GM18508 (cell line): ENCODE data around the gene IL1R1.
"Not testable (repeated sequence)": the region's sequence is repeated elsewhere in the genome, so short reads cannot be mapped to it uniquely, and the experiment has no call there.

Source experiments
- ATAC-seq: cut with Tn5 transposase; IDR thresholded peaks from one replicate; pipeline ENCODE4 v1.9.1; 2021; ENCODE audit warnings: moderate number of reproducible peaks; ENCODE audit not compliant: insufficient read depth, unreplicated experiment

Gene IL1R1, protein sequence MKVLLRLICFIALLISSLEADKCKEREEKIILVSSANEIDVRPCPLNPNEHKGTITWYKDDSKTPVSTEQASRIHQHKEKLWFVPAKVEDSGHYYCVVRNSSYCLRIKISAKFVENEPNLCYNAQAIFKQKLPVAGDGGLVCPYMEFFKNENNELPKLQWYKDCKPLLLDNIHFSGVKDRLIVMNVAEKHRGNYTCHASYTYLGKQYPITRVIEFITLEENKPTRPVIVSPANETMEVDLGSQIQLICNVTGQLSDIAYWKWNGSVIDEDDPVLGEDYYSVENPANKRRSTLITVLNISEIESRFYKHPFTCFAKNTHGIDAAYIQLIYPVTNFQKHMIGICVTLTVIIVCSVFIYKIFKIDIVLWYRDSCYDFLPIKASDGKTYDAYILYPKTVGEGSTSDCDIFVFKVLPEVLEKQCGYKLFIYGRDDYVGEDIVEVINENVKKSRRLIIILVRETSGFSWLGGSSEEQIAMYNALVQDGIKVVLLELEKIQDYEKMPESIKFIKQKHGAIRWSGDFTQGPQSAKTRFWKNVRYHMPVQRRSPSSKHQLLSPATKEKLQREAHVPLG

DNA sequence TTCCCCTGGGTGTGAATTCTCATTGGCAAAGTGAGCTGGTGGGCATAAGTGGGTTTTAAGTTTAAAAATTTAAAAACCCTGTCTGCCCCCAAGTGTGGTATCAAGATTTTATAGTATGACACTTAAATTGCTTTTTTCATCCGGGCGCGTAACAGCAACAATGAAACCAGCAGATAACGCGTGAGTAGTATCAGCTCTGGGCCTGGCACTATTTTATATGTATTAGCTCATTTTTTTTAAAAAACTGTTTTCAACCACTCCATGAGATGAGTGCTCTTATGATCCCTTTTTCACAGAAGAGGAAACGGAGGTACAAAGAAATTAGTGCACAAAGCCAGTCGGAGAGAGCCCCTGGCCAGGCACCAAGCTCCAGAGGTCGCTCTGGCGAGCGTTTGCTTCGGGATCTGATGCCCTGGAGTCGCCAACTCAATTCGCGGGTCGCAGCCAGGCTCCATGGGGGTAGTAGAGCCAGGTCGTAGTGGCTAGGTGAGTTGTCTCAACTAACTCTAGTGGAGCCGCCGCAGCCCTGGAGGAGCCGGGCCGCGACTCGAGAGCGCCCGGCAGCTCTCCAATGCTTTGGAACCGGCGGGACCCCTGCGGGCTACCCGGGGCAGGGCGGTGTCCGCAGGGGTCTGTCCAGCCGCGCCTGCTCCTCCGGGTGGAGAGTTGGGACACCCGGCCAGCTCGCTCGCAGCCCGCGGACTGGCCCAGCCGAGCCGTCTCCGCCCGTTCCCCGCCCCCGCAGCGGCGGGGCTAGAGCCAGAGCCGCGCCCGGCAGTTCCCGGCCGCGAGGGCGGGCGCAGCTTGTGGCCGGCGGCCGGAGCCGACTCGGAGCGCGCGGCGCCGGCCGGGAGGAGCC is at the start of gene IL1R1:
TSS of gene IL1R1 (plus strand) at position 777 of the 859 bp plus-strand sequence. CDS start 14,979 bp downstream, outside the sequence.
- no peak for ATAC-seq

DNA sequence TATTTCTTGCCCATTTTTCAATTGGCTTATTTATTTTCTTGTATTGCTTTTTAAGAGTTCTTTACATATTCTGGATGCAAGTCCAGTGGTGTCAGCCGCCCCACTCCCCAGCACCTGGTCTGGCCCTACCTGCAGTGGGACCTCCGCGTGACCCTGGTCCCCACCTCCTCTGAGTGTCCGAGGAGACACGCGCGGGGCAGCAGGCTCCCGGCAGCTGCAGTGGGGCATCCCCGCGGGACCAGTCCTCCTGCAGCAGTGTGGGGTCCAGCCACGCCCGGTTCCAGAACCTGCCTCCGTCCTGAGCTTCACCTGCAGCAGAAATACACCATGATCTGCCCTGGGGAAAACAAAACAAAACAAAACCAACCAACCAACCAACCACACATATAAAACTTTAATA is 48.9 kb upstream of the IL1R1 start:
- ATAC-seq = no peak

DNA sequence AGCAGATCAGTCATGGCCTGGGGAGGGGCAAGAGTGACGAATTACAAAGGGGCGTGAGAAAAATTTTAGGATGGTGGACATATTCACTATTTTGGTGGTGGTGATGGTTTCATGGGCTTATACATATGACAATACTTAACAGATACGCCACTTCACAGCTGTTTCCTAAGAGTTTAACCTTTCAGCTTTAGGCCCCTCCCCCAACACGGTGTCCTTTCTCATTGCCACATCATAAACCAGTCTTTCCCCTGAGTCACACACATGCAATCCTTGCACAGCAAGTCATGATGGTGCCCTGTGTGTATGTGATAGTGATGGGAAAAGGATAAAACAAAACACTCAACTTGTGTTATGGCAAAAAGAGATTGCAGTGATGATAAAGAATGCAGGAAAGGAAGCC is 47.6 kb upstream of the IL1R1 start:
- no peak for ATAC-seq

DNA sequence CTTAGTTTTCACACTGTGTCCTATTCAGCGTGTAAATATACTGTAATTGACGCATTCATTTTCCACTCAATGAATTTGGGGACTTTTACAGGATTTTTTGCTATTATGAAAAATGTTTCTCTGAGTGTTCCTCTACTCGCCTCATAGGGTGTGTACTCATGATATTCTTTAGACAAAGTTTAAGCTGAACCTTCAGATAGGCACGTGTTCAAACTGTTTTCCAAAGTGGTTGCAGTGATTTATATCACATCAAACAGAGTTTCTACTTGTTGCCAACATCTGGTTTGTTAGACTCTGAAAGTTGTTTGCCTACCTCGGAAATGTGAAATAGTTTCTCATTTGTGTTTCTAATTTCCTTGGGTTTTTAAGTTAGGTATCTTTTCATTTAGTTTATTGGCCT is 46.4 kb upstream of the IL1R1 start:
- ATAC-seq = no peak

DNA sequence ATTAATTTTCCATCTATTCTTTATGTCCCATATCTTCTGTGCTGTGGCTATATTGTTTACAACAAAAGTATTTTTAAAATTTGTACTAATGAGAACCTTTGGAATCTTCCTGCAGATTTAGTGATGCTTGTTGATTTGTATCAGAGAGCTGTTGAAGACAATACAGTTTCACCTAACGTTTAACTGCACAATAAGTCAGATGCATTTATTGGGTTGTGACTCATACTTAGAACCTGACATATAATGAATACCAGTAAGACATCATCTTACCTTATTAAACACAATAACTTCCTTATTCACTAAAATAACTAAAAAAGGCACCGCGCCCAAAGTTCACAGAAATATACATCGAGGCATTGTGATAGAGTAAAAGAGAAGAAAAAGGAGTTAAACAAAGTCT is 43.8 kb upstream of the IL1R1 start:
- no peak for ATAC-seq

DNA sequence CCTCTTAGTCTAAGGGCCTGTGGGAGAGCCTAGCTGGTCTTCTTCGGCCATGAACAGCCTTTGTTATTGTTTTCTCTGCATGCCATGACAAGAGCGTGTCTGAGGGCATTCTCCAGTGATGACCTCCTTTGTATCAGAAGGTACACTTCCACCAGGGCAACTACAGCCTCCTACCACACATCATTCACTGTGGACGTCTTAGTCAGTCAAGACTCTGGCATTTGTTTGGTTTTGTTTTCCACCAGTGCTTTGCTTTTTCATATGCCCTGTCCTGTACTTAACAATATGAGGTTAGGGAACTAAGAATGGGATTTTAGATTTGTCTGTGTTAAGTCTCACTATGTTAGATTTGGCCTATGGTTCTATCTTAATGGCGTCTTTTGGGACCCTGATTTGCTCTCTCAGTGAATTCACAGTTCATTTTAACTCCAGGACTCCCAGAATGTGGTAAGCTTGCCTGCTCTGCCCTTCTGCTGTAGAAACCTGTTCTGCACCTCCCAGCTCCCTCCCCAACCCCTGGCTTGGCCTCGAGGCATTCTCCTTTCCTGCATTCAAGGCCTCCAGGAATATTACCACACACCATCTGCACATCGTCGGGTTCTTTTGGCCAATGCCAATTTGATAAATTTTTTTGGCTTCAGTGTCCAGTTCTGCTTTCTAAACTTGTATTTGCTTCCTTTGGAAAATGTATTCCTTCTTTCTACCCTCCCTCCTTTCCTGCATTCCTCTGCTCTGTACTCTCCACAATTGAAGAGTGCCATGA is 42.8 kb upstream of the IL1R1 start:
- no peak for ATAC-seq

DNA sequence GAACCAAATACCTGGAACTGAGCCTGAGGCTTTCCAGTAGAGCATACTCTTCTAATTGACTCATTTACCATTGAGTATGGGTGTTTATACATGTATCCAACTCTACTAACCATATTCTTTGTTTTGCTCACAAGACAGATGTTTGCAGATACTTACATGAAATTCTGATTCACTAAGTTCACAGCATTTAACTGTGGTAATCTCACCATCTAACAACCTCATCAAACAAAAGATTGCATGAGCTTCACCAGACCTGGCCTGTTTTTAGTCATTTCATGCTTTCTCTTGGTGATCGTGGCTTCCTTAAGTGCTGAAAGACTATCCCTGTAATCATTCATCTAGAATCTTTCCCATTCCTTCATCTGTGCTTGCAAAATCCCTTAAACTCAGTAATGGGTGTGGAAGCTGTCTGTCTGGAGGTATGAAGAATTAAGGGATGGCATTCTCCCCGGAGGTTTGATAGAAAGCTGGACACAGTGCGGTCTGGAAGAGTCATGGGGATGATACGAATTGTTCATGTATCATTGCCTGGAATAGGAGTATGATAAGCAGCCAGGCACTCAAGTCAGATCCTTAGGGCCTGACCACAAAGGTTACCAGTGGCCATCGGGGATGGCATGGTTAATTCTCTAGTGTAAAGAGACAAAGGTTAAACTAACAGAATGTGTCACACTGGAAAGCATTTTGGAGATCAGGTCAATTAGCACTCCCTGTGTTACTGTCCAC is 42.0 kb upstream of the IL1R1 start:
- ATAC-seq = no peak

DNA sequence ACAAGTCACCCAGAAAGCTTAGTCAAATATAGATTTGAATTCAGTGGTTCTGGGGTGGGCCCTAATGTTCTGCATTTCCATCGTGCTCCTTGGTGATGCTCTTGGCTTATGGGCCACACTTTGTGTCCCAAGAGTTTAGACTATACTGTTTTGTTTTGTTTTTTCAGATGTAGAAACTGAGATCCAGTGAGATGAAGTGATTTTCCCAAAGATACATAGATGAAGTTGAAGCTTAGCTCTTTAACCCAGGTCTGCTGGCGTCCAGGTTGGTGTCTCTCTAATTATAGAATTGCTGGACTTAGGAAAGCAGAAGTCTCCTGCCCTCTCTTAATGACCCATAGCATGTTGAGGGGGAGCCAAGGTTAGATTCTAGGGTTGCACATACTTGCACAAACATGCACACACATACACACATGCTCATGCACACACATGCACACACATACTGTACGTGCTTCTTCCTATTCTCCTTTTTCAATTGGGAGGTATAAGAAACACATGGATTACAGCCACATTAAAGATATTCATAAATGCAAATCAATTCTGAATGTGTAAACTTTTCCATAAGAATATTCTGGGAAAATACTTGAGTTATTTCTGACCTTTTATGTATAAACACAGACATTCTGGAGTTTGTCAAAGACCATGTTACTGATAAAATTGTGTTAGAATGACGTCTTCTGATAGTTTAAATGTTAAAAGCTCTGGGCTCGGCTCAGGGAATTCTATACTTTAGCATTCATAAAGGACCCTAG is 41.3 kb upstream of the IL1R1 start:
- ATAC-seq = no peak

DNA sequence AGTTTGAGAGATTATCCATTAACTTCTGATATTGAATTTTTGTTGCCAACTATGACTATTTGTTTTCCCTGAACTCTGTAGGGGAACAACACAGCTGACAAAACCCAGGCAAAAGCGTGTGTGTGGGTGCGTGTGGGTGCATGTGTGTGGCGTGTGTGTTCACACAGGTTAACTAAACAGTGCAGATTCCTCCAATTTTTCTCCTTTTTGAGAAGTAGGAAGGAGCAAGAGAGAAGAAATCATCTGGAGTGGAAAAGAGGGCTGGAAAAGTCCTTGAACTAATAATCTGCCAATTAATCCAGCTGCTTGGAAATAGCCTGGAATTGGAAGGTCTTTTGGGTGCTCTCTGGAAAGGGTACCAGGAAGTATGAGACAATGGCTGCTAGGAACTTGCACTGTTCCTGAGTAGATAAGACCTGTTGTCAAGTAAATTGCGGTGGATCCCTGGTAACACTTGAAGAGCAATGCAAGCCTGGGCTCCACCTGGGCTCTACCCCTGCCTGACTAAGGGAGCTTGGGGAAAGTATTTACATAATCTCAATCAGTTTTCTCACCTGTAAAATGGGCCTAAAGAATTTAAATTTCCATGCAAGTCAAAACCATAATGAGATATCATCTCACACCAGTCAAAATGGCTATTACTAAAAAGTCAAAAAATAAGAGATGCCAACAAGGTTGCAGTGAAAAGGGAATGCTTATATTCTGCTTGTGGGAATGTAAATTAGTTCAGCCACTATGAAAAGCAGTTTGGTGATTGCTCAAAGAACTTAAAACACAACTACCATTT is 40.5 kb upstream of the IL1R1 start:
- ATAC-seq = no peak

DNA sequence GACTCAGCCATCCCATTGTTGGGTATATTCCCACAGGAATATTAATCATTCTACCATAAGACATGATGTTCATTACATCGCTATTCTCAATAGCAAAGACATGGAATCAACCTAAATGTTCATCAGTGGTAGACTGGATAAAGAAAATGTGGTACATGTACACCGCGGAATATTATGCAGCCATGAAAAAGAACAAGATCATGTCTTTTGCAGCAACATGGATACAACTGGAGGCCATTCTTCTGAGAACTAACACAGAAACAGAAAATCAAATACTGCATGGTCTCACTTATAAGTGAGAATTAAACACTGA is 40.0 kb upstream of the IL1R1 start:
- ATAC-seq = not testable (repeated sequence)

DNA sequence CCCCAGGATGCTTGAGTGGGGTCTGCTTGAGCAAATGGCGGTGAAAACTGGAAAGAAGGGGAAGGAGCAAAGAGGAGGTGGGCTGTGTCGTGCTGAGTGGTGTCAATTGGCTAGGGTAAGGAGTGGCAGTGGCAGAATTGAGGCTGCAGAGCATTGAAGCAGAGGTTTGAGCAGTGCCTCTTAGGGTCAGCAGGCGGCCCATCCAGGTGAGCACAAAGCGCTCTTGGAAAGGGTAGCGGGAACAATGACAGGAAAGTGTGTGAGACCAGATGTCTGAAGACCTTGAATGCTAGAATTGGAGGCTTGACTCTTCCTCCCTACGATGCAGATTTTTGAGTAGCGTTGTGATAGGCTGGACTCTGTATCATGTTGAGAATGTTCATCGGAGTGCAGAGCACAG is 39.3 kb upstream of the IL1R1 start:
- ATAC-seq = no peak

DNA sequence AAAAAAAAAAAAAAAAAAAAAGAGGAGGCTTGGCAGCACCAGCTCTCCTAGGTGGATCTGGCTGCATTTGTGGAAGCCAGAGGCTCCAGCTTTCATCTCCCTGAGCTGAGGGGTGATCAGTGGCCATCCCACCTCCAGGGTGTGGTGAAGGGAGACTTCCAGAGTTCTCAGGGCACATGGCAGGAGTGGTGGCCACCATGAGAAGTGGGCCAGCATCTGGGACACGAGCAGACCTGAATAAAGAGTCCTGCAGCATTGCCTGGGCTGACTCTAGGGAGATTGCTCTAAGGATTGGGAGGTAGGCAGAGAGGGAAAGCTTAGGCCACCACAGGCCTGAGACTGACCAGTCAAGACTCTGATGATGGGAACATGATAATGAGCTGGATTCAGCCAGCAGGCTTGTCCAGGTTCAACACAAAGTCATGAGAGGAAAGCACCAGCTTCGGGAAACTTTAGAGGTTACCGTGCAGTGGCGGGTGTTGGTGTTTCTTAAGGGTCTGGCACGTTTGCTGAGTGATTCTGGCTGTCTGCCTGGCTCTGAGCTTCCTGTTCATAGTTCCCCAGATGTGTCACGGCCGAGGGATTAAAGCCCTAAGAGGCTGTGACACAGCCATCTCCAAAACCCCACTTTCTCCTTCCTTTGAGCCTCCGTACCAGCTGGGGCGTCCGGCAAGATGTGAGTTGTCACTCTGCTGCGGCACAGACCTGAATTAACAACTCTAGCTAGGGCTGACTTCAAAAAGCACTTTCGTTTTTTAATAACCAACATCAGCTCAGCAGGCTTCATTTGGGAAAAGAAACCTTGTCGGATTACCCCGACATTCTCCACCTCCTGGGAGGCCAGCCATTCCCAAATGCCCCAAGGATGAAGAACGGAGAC is 38.3 kb upstream of the IL1R1 start:
- peak; percentile 57 for ATAC-seq

DNA sequence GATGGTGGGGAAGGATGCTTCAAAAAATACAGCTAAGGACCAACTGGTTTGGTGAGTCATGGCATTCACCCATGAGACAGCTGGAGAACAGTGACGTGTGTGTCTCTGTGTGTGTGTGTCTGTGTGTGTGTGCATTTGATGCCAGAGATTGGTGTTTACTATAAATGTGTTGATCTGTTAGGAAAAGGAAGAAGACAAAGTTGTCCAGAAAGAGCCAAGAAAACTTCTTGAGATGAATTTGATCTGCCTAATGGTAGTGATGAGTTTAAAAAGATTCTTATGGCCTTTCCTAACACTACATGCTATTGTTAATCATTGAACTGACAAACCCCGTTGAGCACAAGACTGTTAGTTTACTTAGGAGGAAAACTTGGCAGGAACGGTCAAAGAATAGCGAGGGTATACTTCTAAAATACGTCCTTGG is 36.4 kb upstream of the IL1R1 start:
- no peak for ATAC-seq

DNA sequence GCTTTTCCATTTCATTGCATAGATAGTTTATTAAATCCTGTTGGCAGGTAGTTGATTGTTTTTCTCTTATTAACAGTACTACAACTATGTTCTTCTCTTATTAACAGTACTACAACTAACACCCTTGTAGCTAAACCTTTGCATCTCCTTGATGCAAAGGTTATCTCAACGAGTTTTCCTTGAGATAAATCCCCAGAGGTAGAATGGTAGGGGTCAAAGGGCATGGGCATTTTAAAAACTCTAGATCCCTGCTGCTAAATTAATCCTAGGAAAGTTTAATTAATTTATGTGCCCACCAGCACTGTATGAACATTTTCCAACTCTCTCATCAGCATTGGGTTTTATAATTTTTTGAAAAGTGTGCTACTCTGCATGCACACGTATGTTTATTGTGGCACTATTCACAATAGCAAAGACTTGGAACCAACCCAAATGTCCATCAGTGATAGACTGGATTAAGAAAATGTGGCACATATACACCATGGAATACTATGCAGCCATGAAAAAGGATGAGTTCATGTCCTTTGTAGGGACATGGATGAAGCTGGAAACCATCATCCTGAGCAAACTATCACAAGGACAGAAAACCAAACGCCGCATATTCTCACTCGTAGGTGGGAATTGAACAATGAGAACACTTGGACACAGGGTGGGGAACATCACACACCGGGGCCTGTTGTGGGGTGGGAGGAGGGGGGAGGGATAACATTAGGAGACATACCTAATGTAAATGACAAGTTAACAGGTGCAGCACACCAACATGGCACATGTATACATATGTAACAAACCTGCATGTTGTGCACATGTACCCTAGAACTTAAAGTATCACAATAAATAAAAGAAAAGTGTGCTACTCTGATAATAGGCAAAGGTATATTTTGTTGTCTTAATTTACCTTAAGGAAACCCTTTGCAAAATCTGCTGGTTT is 35.5 kb upstream of the IL1R1 start:
- ATAC-seq = not testable (repeated sequence)

DNA sequence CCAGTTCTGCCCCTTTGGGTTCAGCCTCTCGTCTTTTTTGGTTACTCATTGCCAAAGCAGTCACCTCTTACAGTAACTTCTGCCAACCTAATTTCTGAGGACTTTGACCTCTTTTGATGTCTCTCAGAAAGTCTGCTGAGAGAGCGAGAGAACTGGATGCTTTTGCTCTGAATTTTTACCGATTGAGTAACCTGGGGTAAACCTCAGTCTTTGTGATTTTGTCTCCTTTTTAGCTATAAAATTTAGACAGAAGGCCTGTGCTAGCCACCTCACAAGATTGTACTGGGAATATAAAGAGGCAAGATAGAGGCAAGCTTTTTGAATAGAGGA is 34.8 kb upstream of the IL1R1 start:
- peak; percentile 47 for ATAC-seq

DNA sequence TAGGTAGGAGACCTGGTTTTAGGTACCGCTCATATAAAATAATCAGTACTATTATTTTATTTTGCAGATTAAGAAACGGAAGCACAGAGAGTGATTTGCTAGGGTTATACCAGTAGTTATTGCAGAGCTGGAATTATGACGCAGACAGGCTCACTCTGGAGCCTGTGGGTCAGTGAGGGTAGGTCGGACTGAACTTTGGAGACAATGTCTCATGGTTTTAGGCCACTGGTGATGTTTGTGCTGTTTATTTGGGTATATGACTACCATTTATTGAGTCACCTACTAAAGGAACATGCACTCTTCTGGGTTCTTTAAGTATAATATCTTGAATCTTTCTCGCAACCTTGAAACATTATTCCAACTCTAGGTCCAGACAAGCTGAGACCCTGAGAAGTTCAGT is 33.5 kb upstream of the IL1R1 start:
- no peak for ATAC-seq

DNA sequence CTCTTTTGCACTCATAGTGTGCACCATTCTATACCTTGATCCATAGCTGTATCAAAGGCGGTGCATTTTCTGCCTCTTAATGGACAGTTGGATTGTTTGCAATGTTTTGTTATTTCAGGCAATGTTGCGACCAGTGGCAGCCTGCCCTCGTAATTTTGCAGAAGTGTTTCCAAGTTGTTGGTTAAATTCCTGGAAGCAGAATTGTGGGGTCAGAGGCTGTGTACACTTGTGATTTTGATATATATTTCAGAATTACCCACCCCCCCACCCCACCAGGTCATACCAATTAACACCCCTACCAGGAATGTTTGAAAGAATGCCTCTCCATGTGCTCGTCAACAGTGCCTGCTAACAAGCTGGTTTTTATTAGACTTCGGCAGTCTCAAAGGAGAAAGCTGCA is 32.4 kb upstream of the IL1R1 start:
- ATAC-seq = no peak
